Stimulated activated CD8-positive, alpha-beta memory T cell treated with anti-CD3 and anti-CD28 coated beads, Interleukin-7, amount 100 ng/mL, for 4 hours (primary cell): ENCODE results near the gene PRIMA1.

ENCODE experiments used
- DNase-seq, 2 donors: peaks; one replicate each; pipeline ENCODE4 v3.0.0-alpha.2; 2020; ENCODE audit warnings: low read depth in 2 of 2

Gene PRIMA1

GRCh38 chr14:93676416-93676958 lies 111.8 kb downstream of the PRIMA1 start:
- DNase-seq = no peak

DNA sequence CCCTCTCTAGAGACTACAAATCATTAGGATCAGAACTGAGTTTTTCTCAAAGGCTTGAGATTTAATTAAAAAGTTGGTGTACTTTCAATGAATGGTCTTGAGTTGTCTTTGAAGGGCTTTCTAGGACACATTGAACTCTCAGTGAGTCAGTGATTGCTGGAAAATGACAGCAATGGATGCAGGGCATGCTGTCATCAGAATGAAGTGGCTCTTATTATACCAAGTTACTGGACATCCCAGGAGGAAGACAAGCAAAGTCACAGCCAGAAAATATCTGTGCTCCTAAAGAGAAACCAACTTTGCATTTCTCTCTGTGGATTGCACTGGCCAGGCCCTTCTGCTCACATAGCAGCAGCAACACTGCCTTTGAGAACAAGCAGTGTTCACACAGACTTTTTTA lies 112.6 kb downstream of the PRIMA1 start:
- DNase-seq = no peak

- no peak for DNase-seq
These were observed 113.9 kb downstream of the PRIMA1 start for GRCh38 chr14:93674343-93674742.

DNA sequence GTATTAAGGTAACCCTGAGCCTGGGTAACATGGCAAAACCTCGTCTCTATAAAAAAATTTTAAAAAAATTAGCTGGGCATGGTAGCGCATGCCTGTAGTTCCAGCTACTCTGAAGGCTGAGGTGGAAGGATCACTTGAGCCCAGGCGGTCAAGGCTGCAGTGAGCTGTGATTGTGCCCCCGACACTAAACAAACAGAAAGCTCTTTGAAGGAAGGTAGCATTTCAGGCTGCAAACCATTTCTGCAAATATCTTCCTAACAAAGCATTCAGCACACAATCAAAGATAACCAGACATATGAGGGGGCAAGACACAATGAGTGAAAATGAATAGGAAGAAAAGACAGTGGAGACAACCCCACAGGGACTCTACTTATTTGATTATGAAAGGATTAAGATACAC lies 118.7 kb downstream of the PRIMA1 start:
- DNase-seq = no peak
